Natural killer cell (primary cell): ENCODE results near the gene RBP4. TPM values are rescaled to one million over a fixed set of nuclear protein-coding genes. Genes with fewer than 3 reads are reported as not detected.

Experiments used
- ATAC-seq, 3 donors: fragments of 150-1000 bp in 2 of 3; fragments of 200-7000 bp in 1 of 3; cut with Tn5 transposase; 1 replicate in 1 of 3; 2 replicates in 2 of 3; pipeline ENCODE4 v1.10.0; 2021; ENCODE audit warnings: mild to moderate bottlenecking in 2 of 3, moderate library complexity in 2 of 3
- DNase-seq, 2 donors: peaks; one replicate each; pipeline versions ENCODE4 v3.0.0 to v3.0.0-alpha.2; 2013 to 2021; ENCODE audit warnings: mixed read lengths in 1 of 2
- H3K27ac ChIP-seq: one replicate; pipeline ENCODE4 v1.5.1; 2013; ENCODE audit warnings: mild to moderate bottlenecking, low read length
- H3K27me3 ChIP-seq: one replicate; pipeline ENCODE4 v1.6.1; 2013; ENCODE audit warnings: low read length; ENCODE audit not compliant: control insufficient read depth, insufficient read depth
- H3K36me3 ChIP-seq: one replicate; pipeline ENCODE4 v1.6.1; 2013; ENCODE audit warnings: low read length; ENCODE audit not compliant: control insufficient read depth, insufficient read depth
- H3K4me1 ChIP-seq: one replicate; pipeline ENCODE4 v1.6.1; 2013; ENCODE audit warnings: low read length; ENCODE audit not compliant: control insufficient read depth, insufficient read depth
- H3K4me3 ChIP-seq: one replicate; pipeline ENCODE4 v1.5.1; 2013; ENCODE audit warnings: low read length
- H3K9me3 ChIP-seq: one replicate; pipeline ENCODE4 v1.6.1; 2013; ENCODE audit warnings: low read length; ENCODE audit not compliant: control insufficient read depth, insufficient read depth
- H3K27ac Mint-ChIP-seq, 2 donors: one replicate each; pipeline ENCODE4 v1.8.0; 2022; ENCODE audit warnings: mild to moderate bottlenecking in 2 of 2, mixed read lengths in 2 of 2, moderate library complexity in 1 of 2
- H3K27me3 Mint-ChIP-seq, 2 donors: one replicate each; pipeline ENCODE4 v1.8.0; 2022; ENCODE audit warnings: low read depth in 2 of 2, mixed read lengths in 2 of 2
- H3K36me3 Mint-ChIP-seq: one replicate; pipeline ENCODE4 v1.8.0; 2022; ENCODE audit warnings: mixed read lengths
- H3K4me1 Mint-ChIP-seq, 2 donors: one replicate each; pipeline ENCODE4 v1.8.0; 2022; ENCODE audit warnings: mixed read lengths in 2 of 2
- H3K4me3 Mint-ChIP-seq: one replicate; pipeline ENCODE4 v1.8.0; 2022; ENCODE audit warnings: mild to moderate bottlenecking, moderate library complexity, mixed read lengths
- H3K9me3 Mint-ChIP-seq, 2 donors: one replicate each; pipeline ENCODE4 v1.8.0; 2022; ENCODE audit warnings: mixed read lengths in 2 of 2
- CTCF ChIP-seq: fragments of 200-600 bp; IDR thresholded peaks from one replicate; pipeline ENCODE4 v1.8.0; 2022; ENCODE audit warnings: antibody characterized with exemption
- WGBS: methylation state at CpG from one replicate; pipeline ENCODE4 v1.1.7; 2013; ENCODE audit warnings: missing lambda C conversion rate; ENCODE audit not compliant: insufficient coverage; 5-methylcytosine and 5-hydroxymethylcytosine counted together
- intact Hi-C: fragments of 100-400 bp; cut with micrococcal nuclease; formaldehyde crosslinking; loops from one replicate; pipeline ENCODE4 v1.14.2; 2022
- total RNA-seq, 4 donors: library from RNA; stranded (reverse); fragments of 120-200 nt in 1 of 4; gene quantifications; one replicate each; pipeline versions ENCODE4 v1.2.3 to v1.2.4, GENCODE V29; 2013 to 2022

The RBP4 gene
- total RNA-seq, result not detected
- not detected for total RNA-seq (2013)

- no peaks in the 10 kb centered on the region for H3K36me3 ChIP-seq
- no peak for ATAC-seq
- no peaks in the 10 kb centered on the region for H3K4me1 ChIP-seq
- intact Hi-C loops, result no loop called here
- peaks cover 26 to 29% of the 10 kb centered on the region in 2 donors for H3K27me3 Mint-ChIP-seq
- H3K27ac ChIP-seq, result no peak within 1 kb of the TSS
- no peak within 1 kb of the TSS for H3K27ac Mint-ChIP-seq
- H3K4me3 ChIP-seq, result no peak within 1 kb of the TSS
- no peak within 1 kb of the TSS for H3K4me3 Mint-ChIP-seq
- H3K9me3 Mint-ChIP-seq, result no peaks in the 10 kb centered on the region
- no peak for DNase-seq
- no peaks in the 10 kb centered on the region for H3K9me3 ChIP-seq
- peaks cover 13% of the 10 kb centered on the region for H3K27me3 ChIP-seq
- H3K36me3 Mint-ChIP-seq, result no peaks in the 10 kb centered on the region
- no peak for TF ChIP-seq CTCF
- WGBS, result 4% methylated on average over 62 of the region's 63 CpGs
- H3K4me1 Mint-ChIP-seq, result no peaks in the 10 kb centered on the region
These were observed at the start of gene RBP4 for GRCh38 chr10:93601146-93601773. TSS of gene RBP4 (minus strand) at chr10:93601235. CDS start at chr10:93601028, 207 bp downstream.

DNA sequence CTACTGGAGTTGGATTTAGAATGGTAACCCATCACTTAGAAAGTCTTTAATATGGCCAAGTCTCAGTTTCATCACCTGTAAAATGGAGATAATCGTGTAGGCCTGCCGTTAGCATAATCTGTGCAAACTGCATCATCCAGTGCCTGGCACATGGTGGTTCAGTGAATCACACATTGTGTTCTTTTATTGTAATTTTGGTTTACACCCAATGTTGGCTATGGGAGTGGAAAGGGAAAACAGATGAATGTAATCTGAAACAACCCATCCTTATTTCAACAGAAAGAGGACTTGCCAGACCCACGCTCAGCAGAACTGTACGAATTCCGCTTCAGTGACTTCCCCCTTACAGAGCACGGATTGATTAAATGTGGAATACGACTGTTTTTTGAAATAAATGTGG lies 38.8 kb upstream of the RBP4 start:
- Mint-ChIP-seq H3K27ac (no peak overlapping the region), H3K4me1 (no peaks in the 10 kb centered on the region), H3K36me3 (no peaks in the 10 kb centered on the region), H3K9me3 (no peaks in the 10 kb centered on the region), H3K27me3 (peaks cover 17 to 20% of the 10 kb centered on the region in 2 donors), H3K4me3 (no peak overlapping the region)
- DNase-seq (no peak), ATAC-seq (no peak)
- no peak overlapping the region for H3K27ac ChIP-seq
- peaks cover 2% of the 10 kb centered on the region for H3K27me3 ChIP-seq
- H3K4me1 ChIP-seq, result no peaks in the 10 kb centered on the region
- H3K9me3 ChIP-seq, result no peaks in the 10 kb centered on the region
- intact Hi-C loops, result no loop called here
- no peaks in the 10 kb centered on the region for H3K36me3 ChIP-seq
- 94% methylated on average over 7 of the region's 7 CpGs for WGBS
- H3K4me3 ChIP-seq, result no peak overlapping the region
- TF ChIP-seq CTCF, result no peak

DNA sequence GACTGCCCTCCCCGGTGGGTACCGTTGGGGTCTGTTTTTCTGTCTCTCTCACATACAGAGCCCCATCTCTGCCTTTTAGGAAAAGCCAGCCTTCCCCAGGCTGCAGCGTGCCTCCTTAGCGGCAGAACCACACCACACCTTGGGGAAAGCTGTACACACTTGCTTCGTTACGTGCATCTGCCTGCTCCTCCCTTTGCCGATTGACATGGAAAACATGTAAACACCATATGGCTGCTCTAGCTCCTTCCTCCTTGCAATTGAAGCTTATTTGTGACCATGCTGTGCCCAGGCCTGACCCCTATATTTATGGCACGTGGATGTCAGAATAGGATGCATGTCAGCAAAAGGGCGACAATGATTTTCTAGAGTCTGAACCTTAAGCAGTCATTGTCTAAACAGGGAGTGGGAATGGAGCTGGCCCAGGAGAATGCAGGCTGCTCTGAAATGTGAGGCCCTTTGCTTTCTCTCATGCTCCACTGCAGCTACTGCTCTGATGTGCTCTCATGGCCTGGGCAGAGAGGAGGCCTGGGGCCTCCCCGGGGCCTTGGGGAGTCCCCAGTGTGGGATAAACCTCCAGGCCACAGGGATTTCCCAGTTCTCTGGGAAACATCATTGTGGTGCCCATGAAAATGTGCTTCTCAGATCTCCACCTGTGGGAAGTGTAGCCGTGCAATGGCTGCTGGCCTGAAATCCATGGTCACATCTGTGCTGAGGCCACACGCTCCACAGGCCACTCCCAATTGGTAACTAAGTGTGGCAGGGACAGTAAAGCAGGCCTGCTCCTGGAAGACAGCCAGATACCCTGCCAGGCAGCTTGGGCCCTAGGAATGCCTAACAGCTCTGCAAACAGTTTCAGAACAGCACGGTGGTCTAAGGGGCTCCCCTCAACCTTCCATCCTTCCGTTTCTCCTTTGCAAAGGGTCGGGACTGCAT lies 29.9 kb upstream of the RBP4 start:
- no peak overlapping the region for H3K27ac Mint-ChIP-seq
- DNase-seq, result no peak
- H3K4me3 ChIP-seq, result no peak overlapping the region
- no peak for TF ChIP-seq CTCF
- H3K9me3 ChIP-seq, result no peaks in the 10 kb centered on the region
- no peaks in the 10 kb centered on the region for H3K36me3 ChIP-seq
- peaks cover 0 to 24% of the 10 kb centered on the region in 2 donors for H3K27me3 Mint-ChIP-seq
- no peak overlapping the region for H3K4me3 Mint-ChIP-seq
- H3K4me1 Mint-ChIP-seq, result no peaks in the 10 kb centered on the region
- no peak overlapping the region for H3K27ac ChIP-seq
- no peaks in the 10 kb centered on the region for H3K4me1 ChIP-seq
- no peaks in the 10 kb centered on the region for H3K9me3 Mint-ChIP-seq
- intact Hi-C loops, result no loop called here
- H3K27me3 ChIP-seq, result no peaks in the 10 kb centered on the region
- ATAC-seq, result no peak
- no peaks in the 10 kb centered on the region for H3K36me3 Mint-ChIP-seq
- WGBS, result 89% methylated on average over 15 of the region's 15 CpGs
